SK-N-SH treated with all-trans-retinoic acid at 6 μM for 48 hours (cell line): ENCODE results near the gene APOA1.

Source experiments
- ATAC-seq: fragments of 200-7000 bp; cut with Tn5 transposase; 3 replicates; pipeline ENCODE4 v1.9.1; 2020; ENCODE audit warnings: mild to moderate bottlenecking, moderate library complexity
- ARNTL ChIP-seq: fragments of 450-650 bp; formaldehyde crosslinking; IDR thresholded peaks from 2 replicates; pipeline ENCODE4 v1.5.0; 2020; ENCODE audit warnings: low read depth, mild to moderate bottlenecking, moderate library complexity, borderline replicate concordance
- BACH2 ChIP-seq: fragments of 250-450 bp; sonication (Bioruptor Pico); IDR thresholded peaks from 2 replicates; pipeline ENCODE4 v1.9.0; 2021; ENCODE audit warnings: mild to moderate bottlenecking, borderline replicate concordance
- CREB5 ChIP-seq: fragments of 250-450 bp; sonication (Bioruptor Pico); IDR thresholded peaks from 2 replicates; pipeline ENCODE4 v1.5.1; 2020; ENCODE audit warnings: low read depth, mild to moderate bottlenecking, moderate library complexity
- ESRRG ChIP-seq: fragments of 250-450 bp; sonication (Bioruptor Pico); IDR thresholded peaks from 2 replicates; pipeline ENCODE4 v1.6.1; 2021; ENCODE audit warnings: mild to moderate bottlenecking
- GLIS3 ChIP-seq: fragments of 250-450 bp; sonication (Bioruptor Pico); IDR thresholded peaks from 2 replicates; pipeline ENCODE4 v1.5.0; 2020; ENCODE audit warnings: mild to moderate bottlenecking, moderate library complexity
- ISL1 ChIP-seq: fragments of 250-450 bp; sonication (Bioruptor Pico); IDR thresholded peaks from 2 replicates; pipeline ENCODE4 v2.1.2; 2022; ENCODE audit warnings: mild to moderate bottlenecking, moderate library complexity
- OSR1 ChIP-seq: fragments of 250-450 bp; sonication (Bioruptor Pico); IDR thresholded peaks from 2 replicates; pipeline ENCODE4 v1.8.0; 2022; ENCODE audit warnings: moderate library complexity, mild to moderate bottlenecking, inconsistent platforms
- PATZ1 ChIP-seq: fragments of 250-450 bp; sonication (Bioruptor Pico); IDR thresholded peaks from 2 replicates; pipeline ENCODE4 v1.8.0; 2020; ENCODE audit warnings: mild to moderate bottlenecking, moderate library complexity, borderline replicate concordance
- PPARA ChIP-seq: fragments of 250-450 bp; sonication (Bioruptor Pico); IDR thresholded peaks from 2 replicates; pipeline ENCODE4 v1.5.0; 2020; ENCODE audit warnings: mild to moderate bottlenecking, borderline replicate concordance
- RARB ChIP-seq: fragments of 250-450 bp; sonication (Bioruptor Pico); IDR thresholded peaks from 2 replicates; pipeline ENCODE4 v1.8.0; 2021; ENCODE audit warnings: mild to moderate bottlenecking, moderate library complexity
- TCF4 ChIP-seq: fragments of 250-450 bp; sonication (Bioruptor Pico); IDR thresholded peaks from 2 replicates; pipeline ENCODE4 v1.8.0; 2021; ENCODE audit warnings: mild to moderate bottlenecking, moderate library complexity, borderline replicate concordance
- TOX ChIP-seq: fragments of 250-450 bp; sonication (Bioruptor Pico); IDR thresholded peaks from 2 replicates; pipeline ENCODE4 v1.8.0; 2021; ENCODE audit warnings: mild to moderate bottlenecking, moderate library complexity, borderline replicate concordance
- TSHZ2 ChIP-seq: fragments of 250-450 bp; sonication (Bioruptor Pico); IDR thresholded peaks from 2 replicates; pipeline ENCODE4 v1.5.0; 2020; ENCODE audit warnings: mild to moderate bottlenecking, moderate library complexity
- ZC3H10 ChIP-seq: fragments of 250-450 bp; sonication (Bioruptor Pico); IDR thresholded peaks from 2 replicates; pipeline ENCODE4 v1.5.1; 2021; ENCODE audit warnings: mild to moderate bottlenecking, moderate library complexity
- ZFP3 ChIP-seq: fragments of 250-450 bp; sonication (Bioruptor Pico); IDR thresholded peaks from 2 replicates; pipeline ENCODE4 v1.5.0; 2020; ENCODE audit warnings: mild to moderate bottlenecking, moderate library complexity
- ZFP30 ChIP-seq: fragments of 450-650 bp; formaldehyde crosslinking; IDR thresholded peaks from 2 replicates; pipeline ENCODE4 v1.5.0; 2022; ENCODE audit warnings: mild to moderate bottlenecking, moderate library complexity
- ZNF565 ChIP-seq: fragments of 450-650 bp; formaldehyde crosslinking; conservative IDR thresholded peaks from 2 replicates; pipeline ENCODE4 v1.5.0; 2020; ENCODE audit warnings: low read depth, mild to moderate bottlenecking, moderate library complexity
- ZNF70 ChIP-seq: fragments of 450-650 bp; formaldehyde crosslinking; IDR thresholded peaks from 2 replicates; pipeline ENCODE4 v1.5.0; 2020; ENCODE audit warnings: mild to moderate bottlenecking, moderate library complexity
- ZNF8 ChIP-seq: fragments of 450-650 bp; formaldehyde crosslinking; IDR thresholded peaks from 2 replicates; pipeline ENCODE4 v1.5.0; 2020; ENCODE audit warnings: mild to moderate bottlenecking, moderate library complexity
- TF ChIP-seq, protein P1 (sequence below): fragments of 250-450 bp; sonication (Bioruptor Pico); IDR thresholded peaks from 2 replicates; pipeline ENCODE4 v1.8.0; 2021; ENCODE audit warnings: low read depth, mild to moderate bottlenecking, moderate library complexity, borderline replicate concordance

The APOA1 gene

GRCh38 chr11:116833816-116834534 is 3.4 kb downstream of the APOA1 start:
- ATAC-seq = no peak
- TF ChIP-seq ARNTL (CRISPR knock-in tag) (no peak), BACH2 (CRISPR knock-in tag) (no peak)

DNA sequence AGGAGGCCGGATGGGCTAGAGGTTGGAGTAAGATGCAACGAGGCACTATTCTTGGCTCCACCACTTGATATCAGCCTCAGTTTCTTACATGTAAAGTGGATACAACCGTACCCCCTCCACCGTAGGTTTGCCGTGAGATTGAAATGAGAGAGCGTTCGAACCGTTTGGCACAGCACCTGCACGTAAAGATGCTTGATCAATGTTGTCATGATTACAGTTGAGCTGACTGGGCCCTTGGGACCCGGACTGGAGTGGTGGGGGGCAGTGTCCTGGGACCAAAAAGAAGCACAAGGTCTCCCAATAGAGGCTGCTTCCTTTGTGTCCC is 4.0 kb downstream of the APOA1 start:
- ATAC-seq = no peak
- TF ChIP-seq, protein P1, sequence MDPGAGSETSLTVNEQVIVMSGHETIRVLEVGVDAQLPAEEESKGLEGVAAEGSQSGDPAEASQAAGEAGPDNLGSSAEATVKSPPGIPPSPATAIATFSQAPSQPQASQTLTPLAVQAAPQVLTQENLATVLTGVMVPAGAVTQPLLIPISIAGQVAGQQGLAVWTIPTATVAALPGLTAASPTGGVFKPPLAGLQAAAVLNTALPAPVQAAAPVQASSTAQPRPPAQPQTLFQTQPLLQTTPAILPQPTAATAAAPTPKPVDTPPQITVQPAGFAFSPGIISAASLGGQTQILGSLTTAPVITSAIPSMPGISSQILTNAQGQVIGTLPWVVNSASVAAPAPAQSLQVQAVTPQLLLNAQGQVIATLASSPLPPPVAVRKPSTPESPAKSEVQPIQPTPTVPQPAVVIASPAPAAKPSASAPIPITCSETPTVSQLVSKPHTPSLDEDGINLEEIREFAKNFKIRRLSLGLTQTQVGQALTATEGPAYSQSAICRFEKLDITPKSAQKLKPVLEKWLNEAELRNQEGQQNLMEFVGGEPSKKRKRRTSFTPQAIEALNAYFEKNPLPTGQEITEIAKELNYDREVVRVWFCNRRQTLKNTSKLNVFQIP (CRISPR knock-in tag) = no peak
- no peak for TF ChIP-seq PATZ1 (CRISPR knock-in tag)
- TF ChIP-seq GLIS3 (CRISPR knock-in tag) = no peak
- TF ChIP-seq ISL1 (CRISPR knock-in tag) = no peak
- TF ChIP-seq ZC3H10 (CRISPR knock-in tag) = no peak
- no peak for TF ChIP-seq PPARA (CRISPR knock-in tag)
- no peak for TF ChIP-seq RARB (CRISPR knock-in tag)
- TF ChIP-seq TSHZ2 = no peak
- no peak for TF ChIP-seq ZFP30
- no peak for TF ChIP-seq TCF4 (CRISPR knock-in tag)
- no peak for TF ChIP-seq ZNF565 (CRISPR knock-in tag)
- TF ChIP-seq BACH2 (CRISPR knock-in tag) = no peak
- no peak for TF ChIP-seq ESRRG (CRISPR knock-in tag)
- TF ChIP-seq OSR1 = no peak
- no peak for TF ChIP-seq TOX (CRISPR knock-in tag)
- TF ChIP-seq CREB5 (CRISPR knock-in tag) = no peak
- no peak for TF ChIP-seq ZNF8 (CRISPR knock-in tag)
- no peak for TF ChIP-seq ARNTL (CRISPR knock-in tag)
- TF ChIP-seq ZFP3 (CRISPR knock-in tag) = no peak
- TF ChIP-seq, all 23 proteins: peak for 0

GRCh38 chr11:116832350-116833290 is 4.8 kb downstream of the APOA1 start:
- ATAC-seq = no peak
- TF ChIP-seq TSHZ2 (no peak), ZNF8 (CRISPR knock-in tag) (no peak), PATZ1 (CRISPR knock-in tag) (no peak), ISL1 (CRISPR knock-in tag) (no peak), CREB5 (CRISPR knock-in tag) (no peak), OSR1 (no peak), ZC3H10 (CRISPR knock-in tag) (no peak), GLIS3 (CRISPR knock-in tag) (no peak), BACH2 (CRISPR knock-in tag) (no peak), ZFP3 (CRISPR knock-in tag) (no peak), TCF4 (CRISPR knock-in tag) (no peak), RARB (CRISPR knock-in tag) (no peak), ZNF70 (no peak), TOX (CRISPR knock-in tag) (no peak)
